ENCODE results near the gene TSFM. TPM values are rescaled to one million over a fixed set of nuclear protein-coding genes. Genes with fewer than 3 reads are reported as not detected.

Gene TSFM
- total RNA-seq, 1 experiment from 2014 or later: 40.7 TPM

- H4K20me1 ChIP-seq (ENCODE audit: insufficient read depth, low read depth, low read length): peaks cover 11% of the 10 kb centered on the region
Observed at GRCh38 chr12:57756406-57757341, 25.9 kb upstream of the TSFM start.

DNA sequence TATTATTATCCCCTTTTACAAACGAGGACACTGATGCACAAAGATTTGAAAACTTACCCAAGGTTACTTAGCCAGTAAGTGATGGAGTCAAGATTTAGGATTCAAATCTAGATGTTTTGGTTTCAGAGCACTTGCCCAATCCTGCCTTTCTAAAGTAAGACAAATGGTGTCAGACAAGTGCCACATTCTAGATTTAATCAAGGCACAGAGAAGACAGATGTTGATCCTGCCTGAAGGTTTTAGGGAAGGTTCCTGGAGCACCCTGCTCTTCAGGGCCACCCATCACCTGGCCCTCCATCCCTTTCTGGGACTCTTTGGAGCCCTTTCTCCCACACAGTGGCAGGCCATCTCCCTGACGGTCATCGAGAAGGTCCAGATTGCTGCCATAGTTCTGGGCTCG, 24.8 kb upstream of the TSFM start:
- DNase-seq: no peak
- H3K4me3 ChIP-seq (ENCODE audit: low read length): no peak overlapping the region
- peaks cover 30% of the 10 kb centered on the region for H3K4me1 ChIP-seq (ENCODE audit: low read length)
- no peak overlapping the region for H3K9ac ChIP-seq (ENCODE audit: low read length)
- no peak overlapping the region for H3K27ac ChIP-seq (ENCODE audit: low read length)
- peaks cover 25% of the 10 kb centered on the region for H3K36me3 ChIP-seq (ENCODE audit: insufficient read depth, low read length)
- no peaks in the 10 kb centered on the region for H3K9me2 ChIP-seq (replicated peaks; ENCODE audit: insufficient read depth, low read length)
- H3K9me3 ChIP-seq (ENCODE audit: low read length): no peaks in the 10 kb centered on the region
- H3K4me2 ChIP-seq (ENCODE audit: low read depth, low read length, poor library complexity, severe bottlenecking): peak overlapping the region; percentile 15
- H4K20me1 ChIP-seq (ENCODE audit: insufficient read depth, low read depth, low read length): peaks cover 11% of the 10 kb centered on the region
- no peak overlapping the region for H2AFZ ChIP-seq (ENCODE audit: low read length)
- H3K27me3 ChIP-seq (ENCODE audit: low read length): no peaks in the 10 kb centered on the region
- peaks cover 30% of the 10 kb centered on the region for H3K79me2 ChIP-seq (ENCODE audit: low read length)

More at GRCh38 chr12:57756406-57757341, 25.9 kb upstream of the TSFM start:
- peak overlapping the region; percentile 78 for H3K9ac ChIP-seq (ENCODE audit: low read length)
- peaks cover 35% of the 10 kb centered on the region for H3K79me2 ChIP-seq (ENCODE audit: low read length)
- no peaks in the 10 kb centered on the region for H3K9me2 ChIP-seq (replicated peaks; ENCODE audit: insufficient read depth, low read length)
- no peaks in the 10 kb centered on the region for H3K9me3 ChIP-seq (ENCODE audit: low read length)
- H3K36me3 ChIP-seq (ENCODE audit: insufficient read depth, low read length): peaks cover 25% of the 10 kb centered on the region
- H3K4me2 ChIP-seq (ENCODE audit: low read depth, low read length, poor library complexity, severe bottlenecking): peak overlapping the region; percentile 97
- no peaks in the 10 kb centered on the region for H3K27me3 ChIP-seq (ENCODE audit: low read length)
- peaks cover 33% of the 10 kb centered on the region for H3K4me1 ChIP-seq (ENCODE audit: low read length)
- H3K4me3 ChIP-seq (ENCODE audit: low read length): peak overlapping the region; percentile 77
- DNase-seq: peak; percentile 92
- H2AFZ ChIP-seq (ENCODE audit: low read length): 0 out of 2 replicates have a peak overlapping the region, but pooled peaks have one; percentile 38
- H3K27ac ChIP-seq (ENCODE audit: low read length): peak overlapping the region; percentile 80

DNA sequence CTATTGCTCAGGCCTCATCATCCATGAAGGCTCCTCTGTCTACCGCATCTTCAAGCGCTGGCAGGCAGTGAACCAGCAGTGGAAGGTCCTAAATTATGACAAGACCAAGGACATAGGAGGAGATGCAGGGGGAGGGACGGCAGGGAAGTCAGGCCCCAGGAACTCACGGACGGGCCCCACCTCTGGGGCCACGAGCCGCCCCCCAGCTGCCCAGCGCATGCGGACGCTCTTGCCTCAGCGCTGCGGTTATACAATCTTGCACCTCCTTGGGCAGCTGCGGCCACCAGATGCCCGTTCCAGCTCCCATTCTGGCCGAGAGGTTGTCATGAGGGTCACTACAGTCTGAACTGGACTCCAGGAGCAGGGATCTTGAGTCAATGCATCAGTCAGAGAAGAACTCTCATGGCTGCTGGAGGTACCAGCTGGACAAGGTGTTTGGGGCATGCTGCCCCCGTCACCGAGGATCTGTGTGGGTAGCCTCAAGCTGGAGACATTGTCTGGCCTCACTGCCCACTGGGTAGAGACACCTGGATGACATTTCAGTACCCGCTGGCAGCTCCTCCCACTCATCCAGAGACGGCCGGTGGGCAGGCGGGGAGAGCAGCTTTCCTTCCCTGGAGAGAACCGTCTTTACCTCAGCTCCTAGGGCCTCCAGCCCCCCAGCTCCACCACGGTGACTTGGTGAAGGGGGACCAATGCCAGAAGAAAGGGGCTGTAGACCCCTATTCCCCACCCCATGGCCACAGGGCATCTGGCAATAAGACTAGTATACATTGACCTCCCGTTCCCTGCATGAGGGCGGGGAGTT, 23.8 kb upstream of the TSFM start:
- H2AFZ ChIP-seq (ENCODE audit: low read length): no peak overlapping the region
- H3K4me2 ChIP-seq (ENCODE audit: low read depth, low read length, poor library complexity, severe bottlenecking): no peak overlapping the region
- H3K27me3 ChIP-seq (ENCODE audit: low read length): no peaks in the 10 kb centered on the region
- H3K9me2 ChIP-seq (replicated peaks; ENCODE audit: insufficient read depth, low read length): no peaks in the 10 kb centered on the region
- H3K9me3 ChIP-seq (ENCODE audit: low read length): no peaks in the 10 kb centered on the region
- no peak overlapping the region for H3K9ac ChIP-seq (ENCODE audit: low read length)
- H3K4me1 ChIP-seq (ENCODE audit: low read length): peaks cover 20% of the 10 kb centered on the region
- H3K79me2 ChIP-seq (ENCODE audit: low read length): peaks cover 30% of the 10 kb centered on the region
- H4K20me1 ChIP-seq (ENCODE audit: insufficient read depth, low read depth, low read length): peaks cover 11% of the 10 kb centered on the region
- H3K4me3 ChIP-seq (ENCODE audit: low read length): no peak overlapping the region
- no peak for DNase-seq
- H3K27ac ChIP-seq (ENCODE audit: low read length): no peak overlapping the region
- H3K36me3 ChIP-seq (ENCODE audit: insufficient read depth, low read length): peaks cover 25% of the 10 kb centered on the region

DNA sequence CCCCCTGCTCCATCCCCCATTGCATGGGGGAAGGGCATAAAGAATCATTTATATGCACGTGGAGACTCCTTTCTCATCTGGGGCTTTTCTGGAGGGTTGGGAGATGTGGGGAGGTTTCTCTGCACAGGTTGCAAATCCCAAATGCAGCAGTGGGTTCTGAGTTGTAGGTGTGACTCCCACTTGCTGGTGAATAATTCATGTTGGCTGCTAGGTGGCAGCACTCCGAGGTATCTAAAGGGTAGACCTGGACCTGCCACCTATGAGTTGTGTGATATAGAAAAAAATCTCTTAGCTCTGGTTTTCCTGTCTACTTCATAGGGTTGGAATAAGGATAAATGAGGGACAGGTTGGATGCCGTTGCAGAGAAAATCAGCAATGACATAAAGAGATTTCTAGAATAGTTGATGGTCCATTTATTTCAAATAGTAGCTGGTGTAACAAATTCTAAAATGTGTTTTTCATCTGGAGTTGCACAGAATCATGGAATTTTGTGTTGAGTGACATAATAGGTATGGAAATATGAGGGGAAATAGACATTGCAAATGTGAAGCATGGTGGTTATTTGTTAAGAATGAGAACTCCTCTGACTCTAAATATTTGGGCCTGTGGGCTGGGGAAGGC, 23.1 kb upstream of the TSFM start:
- peaks cover 11% of the 10 kb centered on the region for H4K20me1 ChIP-seq (ENCODE audit: insufficient read depth, low read depth, low read length)
- DNase-seq: peak; percentile 78
- no peaks in the 10 kb centered on the region for H3K9me2 ChIP-seq (replicated peaks; ENCODE audit: insufficient read depth, low read length)
- H2AFZ ChIP-seq (ENCODE audit: low read length): no peak overlapping the region
- no peaks in the 10 kb centered on the region for H3K9me3 ChIP-seq (ENCODE audit: low read length)
- H3K36me3 ChIP-seq (ENCODE audit: insufficient read depth, low read length): peaks cover 25% of the 10 kb centered on the region
- no peak overlapping the region for H3K4me3 ChIP-seq (ENCODE audit: low read length)
- H3K4me1 ChIP-seq (ENCODE audit: low read length): peaks cover 13% of the 10 kb centered on the region
- no peak overlapping the region for H3K4me2 ChIP-seq (ENCODE audit: low read depth, low read length, poor library complexity, severe bottlenecking)
- H3K27me3 ChIP-seq (ENCODE audit: low read length): no peaks in the 10 kb centered on the region
- no peak overlapping the region for H3K27ac ChIP-seq (ENCODE audit: low read length)
- H3K9ac ChIP-seq (ENCODE audit: low read length): no peak overlapping the region
- H3K79me2 ChIP-seq (ENCODE audit: low read length): peaks cover 30% of the 10 kb centered on the region

- no peak for DNase-seq
- no peak overlapping the region for H3K27ac ChIP-seq (ENCODE audit: low read length)
- no peaks in the 10 kb centered on the region for H3K9me2 ChIP-seq (replicated peaks; ENCODE audit: insufficient read depth, low read length)
- no peaks in the 10 kb centered on the region for H3K27me3 ChIP-seq (ENCODE audit: low read length)
- peaks cover 25% of the 10 kb centered on the region for H3K36me3 ChIP-seq (ENCODE audit: insufficient read depth, low read length)
- H3K4me1 ChIP-seq (ENCODE audit: low read length): peaks cover 15% of the 10 kb centered on the region
- H3K9me3 ChIP-seq (ENCODE audit: low read length): no peaks in the 10 kb centered on the region
- peaks cover 11% of the 10 kb centered on the region for H4K20me1 ChIP-seq (ENCODE audit: insufficient read depth, low read depth, low read length)
- no peak overlapping the region for H3K4me2 ChIP-seq (ENCODE audit: low read depth, low read length, poor library complexity, severe bottlenecking)
- H3K4me3 ChIP-seq (ENCODE audit: low read length): no peak overlapping the region
- H3K9ac ChIP-seq (ENCODE audit: low read length): no peak overlapping the region
- H2AFZ ChIP-seq (ENCODE audit: low read length): no peak overlapping the region
- H3K79me2 ChIP-seq (ENCODE audit: low read length): peaks cover 30% of the 10 kb centered on the region
Observed at GRCh38 chr12:57760347-57760982, 22.1 kb upstream of the TSFM start.

GRCh38 chr12:57761391-57761998, 21.1 kb upstream of the TSFM start:
- no peaks in the 10 kb centered on the region for H3K27me3 ChIP-seq (ENCODE audit: low read length)
- no peak for DNase-seq
- H3K9me2 ChIP-seq (replicated peaks; ENCODE audit: insufficient read depth, low read length): no peaks in the 10 kb centered on the region
- H3K4me2 ChIP-seq (ENCODE audit: low read depth, low read length, poor library complexity, severe bottlenecking): no peak overlapping the region
- peaks cover 21% of the 10 kb centered on the region for H3K79me2 ChIP-seq (ENCODE audit: low read length)
- H3K9me3 ChIP-seq (ENCODE audit: low read length): no peaks in the 10 kb centered on the region
- H4K20me1 ChIP-seq (ENCODE audit: insufficient read depth, low read depth, low read length): peaks cover 11% of the 10 kb centered on the region
- H2AFZ ChIP-seq (ENCODE audit: low read length): no peak overlapping the region
- H3K27ac ChIP-seq (ENCODE audit: low read length): no peak overlapping the region
- H3K36me3 ChIP-seq (ENCODE audit: insufficient read depth, low read length): peaks cover 25% of the 10 kb centered on the region
- no peak overlapping the region for H3K4me3 ChIP-seq (ENCODE audit: low read length)
- H3K4me1 ChIP-seq (ENCODE audit: low read length): peaks cover 11% of the 10 kb centered on the region
- no peak overlapping the region for H3K9ac ChIP-seq (ENCODE audit: low read length)

- H3K36me3 ChIP-seq (ENCODE audit: insufficient read depth, low read length): peaks cover 25% of the 10 kb centered on the region
- H3K27me3 ChIP-seq (ENCODE audit: low read length): no peaks in the 10 kb centered on the region
- no peak overlapping the region for H2AFZ ChIP-seq (ENCODE audit: low read length)
- peaks cover 13% of the 10 kb centered on the region for H3K79me2 ChIP-seq (ENCODE audit: low read length)
- H3K4me2 ChIP-seq (ENCODE audit: low read depth, low read length, poor library complexity, severe bottlenecking): no peak overlapping the region
- peaks cover 4% of the 10 kb centered on the region; the same call in 1 of the 2 replicates for H3K4me1 ChIP-seq (ENCODE audit: low read length)
- no peak overlapping the region for H3K27ac ChIP-seq (ENCODE audit: low read length)
- no peak overlapping the region for H3K9ac ChIP-seq (ENCODE audit: low read length)
- H3K9me2 ChIP-seq (replicated peaks; ENCODE audit: insufficient read depth, low read length): no peaks in the 10 kb centered on the region
- DNase-seq: no peak
- H4K20me1 ChIP-seq (ENCODE audit: insufficient read depth, low read depth, low read length): peaks cover 11% of the 10 kb centered on the region
- no peak overlapping the region for H3K4me3 ChIP-seq (ENCODE audit: low read length)
- H3K9me3 ChIP-seq (ENCODE audit: low read length): no peaks in the 10 kb centered on the region
Observed at GRCh38 chr12:57762463-57762862, 20.1 kb upstream of the TSFM start.
